Astrocyte (in vitro differentiated cells and primary cell): Measurements from ENCODE around the gene KRT4.

Source experiments
- CTCF ChIP-seq: IDR thresholded peaks from 2 replicates; pipeline ENCODE4 v1.5.1; 2011; ENCODE audit warnings: low read depth, mild to moderate bottlenecking, inconsistent platforms, low read length, moderate library complexity; ENCODE audit not compliant: insufficient read depth
- EZH2 ChIP-seq: IDR thresholded peaks from 2 replicates; pipeline ENCODE4 v1.6.1; 2012; ENCODE audit warnings: mild to moderate bottlenecking, low read length, inconsistent platforms; ENCODE audit not compliant: insufficient read depth

- TF ChIP-seq EZH2: no peak
- TF ChIP-seq CTCF: no peak
Observed at GRCh38 chr12:52832451-52832850, 18.5 kb upstream of the KRT4 start.
